RWPE1 (cell line): ENCODE measurements around the gene TEX22.

Experiments used
- CTCF ChIA-PET: fragments of 350-600 bp; sonication (Branson Sonifier 250); formaldehyde crosslinking; extraction: SDS; loops from one replicate; lab custom pipeline; 2021; lab: Yijun Ruan, JAX
- POLR2A ChIA-PET: fragments of 400-600 bp; formaldehyde crosslinking; extraction: SDS; loops from one replicate; lab custom pipeline; 2020; ENCODE audit warnings: antibody characterized with exemption; ENCODE audit not compliant: low non-redundant PET; lab: Yijun Ruan, JAX
- DNase-seq: peaks from one replicate; pipeline ENCODE4 v3.0.0; 2012; ENCODE audit warnings: low spot score
- H3K27ac ChIP-seq: fragments of 450-650 bp; 2 replicates; pipeline ENCODE4 v1.5.1; 2017
- CTCF ChIP-seq: fragments of 450-650 bp; conservative IDR thresholded peaks from 2 replicates; pipeline ENCODE4 v1.5.1; 2017; ENCODE audit warnings: low read depth, mild to moderate bottlenecking

Gene TEX22

GRCh38 chr14:105421723-105422615 is 23.6 kb downstream of the TEX22 start:
- DNase-seq = no peak
- no peak for TF ChIP-seq CTCF
- CTCF ChIA-PET = interaction anchor here (1.0 kb wide), 1 partner anchor 26 kb away, joined by 4 read pairs; no protein-coding TSS in a partner anchor
- H3K27ac ChIP-seq = peak overlapping the region; percentile 80
- POLR2A ChIA-PET = no interaction called here

- TF ChIP-seq CTCF = no peak
- DNase-seq = no peak
- H3K27ac ChIP-seq = peak overlapping the region; percentile 80
- CTCF ChIA-PET = interaction anchor here (0.7 kb wide), 1 partner anchor 9 kb away, joined by 3 read pairs; no protein-coding TSS in a partner anchor
- POLR2A ChIA-PET = no interaction called here
These were observed 24.6 kb downstream of the TEX22 start for GRCh38 chr14:105422695-105423487.

GRCh38 chr14:105423488-105424195 is 25.3 kb downstream of the TEX22 start:
- POLR2A ChIA-PET = no interaction called here
- DNase-seq = no peak
- TF ChIP-seq CTCF = no peak
- H3K27ac ChIP-seq = peak overlapping the region; percentile 80
- CTCF ChIA-PET = interaction anchor here (0.6 to 0.7 kb wide), 2 partner anchors 10 to 17 kb away, joined by 3 to 4 read pairs; no protein-coding TSS in a partner anchor

- ChIA-PET CTCF (no interaction called here), POLR2A (no interaction called here)
- peak overlapping the region; percentile 80 for H3K27ac ChIP-seq
- no peak for DNase-seq
- no peak for TF ChIP-seq CTCF
These were observed 26.5 kb downstream of the TEX22 start for GRCh38 chr14:105424861-105425260.

- H3K27ac ChIP-seq = peak overlapping the region; percentile 80; the same call in 1 of the 2 replicates
- TF ChIP-seq CTCF = no peak
- ChIA-PET POLR2A (no interaction called here), CTCF (no interaction called here)
- DNase-seq = no peak
These were observed 27.5 kb downstream of the TEX22 start for GRCh38 chr14:105425823-105426247.
